ENCODE results near the gene PPP1R16B.

PPP1R16B gene

DNA sequence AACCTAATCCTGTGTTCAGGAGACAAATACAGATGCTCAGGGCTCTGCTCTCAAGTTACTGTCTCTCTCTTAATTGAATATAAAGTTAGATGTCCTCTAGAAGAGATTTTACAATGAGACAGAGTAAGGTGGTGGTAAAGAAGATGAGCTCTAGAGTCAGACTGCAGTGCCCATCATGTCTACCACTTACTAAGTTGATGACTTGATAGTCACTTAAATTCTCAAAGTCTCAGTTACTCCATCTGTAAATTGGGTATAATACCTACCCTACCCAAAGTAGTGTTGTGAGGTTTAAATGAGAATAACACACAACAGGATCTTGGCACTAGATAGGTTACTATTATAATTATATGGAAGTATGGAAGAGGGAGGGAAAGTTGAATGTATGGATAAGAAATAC lies 158.2 kb downstream of the PPP1R16B start:
- DNase-seq (ENCODE audit: low read depth, low spot score), result no peak

DNA sequence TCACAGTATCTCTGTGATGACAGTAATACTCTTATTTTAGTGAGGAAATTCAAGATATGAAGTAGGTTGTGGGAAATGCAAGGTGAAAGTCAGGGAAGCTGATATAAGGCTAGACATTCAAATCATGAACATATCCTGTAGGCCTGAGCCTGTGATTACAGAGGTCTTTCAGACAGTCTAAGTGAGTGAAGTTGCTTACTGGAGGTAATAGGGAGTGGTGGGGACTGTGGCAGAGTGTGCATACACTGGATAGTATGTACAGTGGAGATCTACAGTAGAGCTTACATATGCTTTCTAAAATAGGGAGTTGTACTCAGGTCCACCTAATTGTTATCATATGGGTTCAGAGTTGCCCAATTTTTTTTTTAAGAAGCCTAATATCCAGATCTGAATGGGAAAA lies 159.8 kb downstream of the PPP1R16B start:
- no peak for DNase-seq (ENCODE audit: low read depth, low spot score)

DNA sequence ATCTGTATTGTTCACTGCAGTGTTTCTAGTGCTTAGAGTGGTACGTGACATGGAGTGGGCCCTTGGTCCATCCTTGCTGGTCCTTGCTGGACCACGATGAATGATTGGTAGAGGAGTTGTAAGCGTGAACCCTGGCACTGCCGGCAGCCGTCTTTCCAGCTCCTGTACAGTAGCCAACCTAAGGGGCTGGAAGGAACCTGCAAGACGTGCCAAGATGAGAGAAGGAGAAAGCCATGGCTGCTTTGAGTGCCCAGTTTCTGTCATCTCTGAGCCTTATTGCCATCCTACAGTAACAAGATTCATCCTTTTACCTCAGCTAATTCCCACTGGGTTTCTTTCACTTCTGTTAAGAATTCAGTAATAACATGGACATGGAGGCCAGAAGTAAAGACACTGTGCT lies 162.6 kb downstream of the PPP1R16B start:
- no peak for DNase-seq (ENCODE audit: low read depth, low spot score)

DNA sequence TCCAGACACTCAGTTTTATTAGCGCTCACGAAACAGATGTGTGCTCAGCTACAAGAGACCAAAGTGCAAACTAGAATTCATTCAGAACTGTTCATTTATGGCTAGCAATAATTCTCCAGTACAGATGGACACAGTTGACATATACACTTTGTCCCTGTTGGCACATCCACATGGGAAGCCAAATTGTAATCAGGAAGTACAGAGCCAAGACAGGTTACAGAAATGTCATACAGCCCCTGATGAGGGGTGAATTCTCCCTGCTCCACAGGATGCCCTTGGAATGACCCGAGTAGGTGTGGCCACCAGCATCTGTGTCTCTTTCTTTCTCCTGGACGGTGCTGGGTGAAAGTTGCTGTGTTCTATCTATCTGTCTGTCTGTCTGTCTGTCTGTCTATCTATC lies 164.2 kb downstream of the PPP1R16B start:
- DNase-seq (ENCODE audit: low read depth, low spot score), result no peak

DNA sequence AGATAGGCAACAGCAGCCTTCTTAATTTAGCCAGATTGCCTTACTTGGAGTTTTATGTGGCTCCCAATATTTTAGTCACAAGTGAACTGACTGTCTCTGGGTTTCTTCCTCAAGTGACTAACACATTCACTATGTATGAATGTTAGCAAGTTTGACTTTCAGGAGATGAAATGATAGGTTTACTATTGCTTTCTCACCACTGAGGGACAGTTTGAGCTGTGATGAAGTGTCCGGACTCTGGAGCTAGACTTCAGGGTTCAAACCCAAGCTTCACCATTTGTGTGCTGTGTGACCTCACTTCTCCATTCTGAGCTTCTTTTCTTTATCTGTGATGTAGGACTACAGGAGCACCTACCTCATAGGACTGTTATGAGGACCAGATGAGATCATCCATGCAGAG lies 164.8 kb downstream of the PPP1R16B start:
- no peak for DNase-seq (ENCODE audit: low read depth, low spot score)
